ACHN (cell line): ENCODE results near the gene RMDN2.

Experiments
- DNase-seq: peaks from one replicate; pipeline ENCODE4 v3.0.0-alpha.2; 2015
- in situ Hi-C: cut with HindIII; loops from 2 replicates; pipeline ENCODE4 v1.10.0; 2017; ENCODE audit warnings: low sequenced_read_pairs, low pct_ligation_motif_present, low pct_unique_long_range_greater_than_20kb

The RMDN2 gene

DNA sequence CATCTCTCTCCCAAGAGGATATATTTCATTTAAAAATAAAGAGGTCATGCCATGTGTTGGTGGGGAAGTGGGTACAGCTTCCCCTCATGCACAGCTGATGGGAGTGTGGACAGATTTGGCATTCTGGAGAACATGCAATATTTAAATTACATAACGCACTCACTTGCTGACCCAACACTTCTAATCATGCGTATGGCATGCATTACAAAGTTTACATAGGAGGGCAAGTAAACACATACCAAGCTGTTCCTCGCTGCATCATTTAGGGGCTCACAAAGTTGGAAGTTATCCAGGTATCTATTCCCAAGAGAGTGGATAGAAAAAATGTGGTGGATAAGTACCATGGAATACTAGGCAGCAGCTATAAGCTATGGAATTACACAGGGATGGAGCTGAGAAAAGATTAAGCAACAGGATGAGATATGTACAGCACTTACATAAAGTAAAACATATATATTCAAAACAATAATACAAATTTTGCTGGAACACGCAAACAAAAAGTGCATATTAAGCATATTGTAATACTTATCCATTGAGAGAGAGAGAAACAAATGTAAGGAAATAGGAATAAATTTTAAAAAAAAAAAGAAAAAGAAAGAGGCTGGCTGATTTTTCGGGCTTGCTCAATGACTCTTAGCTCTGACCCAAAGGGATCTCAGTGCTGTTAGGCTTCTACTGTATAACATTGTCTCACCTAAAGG is 139.9 kb downstream of the RMDN2 start:
- in situ Hi-C loops = no loop called here
- no peak for DNase-seq

DNA sequence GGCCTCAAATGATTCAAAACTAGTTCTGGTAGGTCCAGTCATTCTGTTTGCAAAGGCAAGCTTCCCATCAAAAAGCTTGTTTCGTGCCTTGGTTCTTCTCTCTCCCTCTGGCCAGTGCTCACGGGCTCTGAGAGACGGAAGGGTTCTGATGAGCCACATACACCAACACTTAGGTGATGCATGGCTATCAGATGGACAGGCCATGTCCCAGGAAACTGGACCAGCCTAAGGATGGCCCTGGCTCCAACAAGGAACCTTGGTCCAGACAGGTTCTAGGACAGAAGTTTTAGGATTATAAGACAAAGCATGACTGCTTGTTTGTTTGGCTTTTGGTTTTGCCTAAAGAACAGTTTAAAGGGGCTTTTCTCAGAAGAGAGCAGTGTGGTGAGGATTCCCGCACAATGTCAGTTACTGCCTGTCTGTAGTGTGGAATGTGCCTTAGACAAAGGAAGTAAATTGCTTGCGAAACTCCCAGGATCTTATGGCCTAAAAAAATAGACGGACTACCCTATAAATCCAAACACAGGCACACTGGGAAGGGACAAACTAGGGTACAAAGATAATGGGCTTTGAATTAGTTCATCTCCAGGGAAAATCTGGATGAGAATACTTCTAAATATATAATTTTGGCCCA is 140.5 kb downstream of the RMDN2 start:
- DNase-seq = no peak
- in situ Hi-C loops = no loop called here

DNA sequence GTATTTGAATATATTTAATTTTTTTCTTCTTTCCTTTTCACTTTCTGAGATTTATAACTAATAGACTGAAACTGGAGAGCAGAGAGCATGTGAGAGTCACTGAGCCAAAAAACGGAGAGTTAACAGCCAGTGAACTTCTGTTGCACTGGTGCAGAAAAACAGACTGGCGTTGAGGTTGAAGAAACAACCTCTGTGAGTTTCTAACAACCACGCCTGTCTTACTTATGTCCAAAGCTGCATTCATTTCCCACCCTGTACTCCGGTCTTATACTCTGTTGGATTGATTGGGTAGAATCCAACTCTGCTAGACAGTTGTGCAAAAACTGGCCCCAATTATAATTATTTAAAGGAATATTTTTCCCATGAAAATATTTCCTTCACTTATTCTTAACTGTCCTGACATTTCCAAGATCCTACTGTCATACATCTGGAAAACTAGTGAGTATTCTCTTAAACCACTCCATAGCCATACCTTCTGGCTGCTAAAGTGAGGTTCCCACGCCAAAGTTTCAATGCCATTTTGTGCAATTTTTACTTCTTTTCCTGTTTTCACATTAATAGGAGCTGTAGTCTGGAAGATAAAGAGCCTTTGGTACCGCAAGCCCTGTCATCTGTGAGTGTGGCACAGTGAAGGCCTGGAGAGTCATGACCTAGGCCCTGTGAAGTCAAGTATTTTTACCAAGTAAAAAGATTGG is 141.5 kb downstream of the RMDN2 start:
- in situ Hi-C loops = no loop called here
- DNase-seq = no peak
